WTC11 (cell line): ENCODE results near the gene SYK. TPM values are rescaled to one million over a fixed set of nuclear protein-coding genes. Genes with fewer than 3 reads are reported as not detected.

Experiments used
- ATAC-seq: fragments of 200-7000 bp; cut with Tn5 transposase; 2 replicates; pipeline ENCODE4 v1.10.0; 2021; ENCODE audit warnings: mild to moderate bottlenecking, moderate library complexity
- CTCF ChIA-PET: fragments of 300-600 bp; sonication (Branson Sonifier 250); formaldehyde crosslinking; loops from one replicate; lab custom pipeline; 2021; ENCODE audit warnings: antibody characterized with exemption; lab: Charles Lee
- POLR2A ChIA-PET: fragments of 350-600 bp; sonication (Branson Sonifier 250); formaldehyde crosslinking; loops from one replicate; lab custom pipeline; 2021; ENCODE audit warnings: antibody characterized with exemption; lab: Charles Lee
- DNase-seq: peaks from one replicate; pipeline ENCODE4 v3.0.0; 2021; ENCODE audit warnings: low spot score
- H3K27ac Mint-ChIP-seq: 2 replicates; pipeline ENCODE4 v1.8.0; 2021; ENCODE audit warnings: mixed read lengths
- H3K27me3 Mint-ChIP-seq: 2 replicates; pipeline ENCODE4 v1.8.0; 2021; ENCODE audit warnings: low read depth, mild to moderate bottlenecking, moderate library complexity, mixed read lengths
- H3K36me3 Mint-ChIP-seq: 2 replicates; pipeline ENCODE4 v1.8.0; 2021; ENCODE audit warnings: mixed read lengths
- H3K4me1 Mint-ChIP-seq: 2 replicates; pipeline ENCODE4 v1.8.0; 2022; ENCODE audit warnings: mixed read lengths
- H3K4me3 Mint-ChIP-seq: 2 replicates; pipeline ENCODE4 v1.8.0; 2021; ENCODE audit warnings: mild to moderate bottlenecking, moderate library complexity, mixed read lengths
- H3K9me3 Mint-ChIP-seq: 2 replicates; pipeline ENCODE4 v1.8.0; 2021; ENCODE audit warnings: mixed read lengths
- CREB1 ChIP-seq: sonication (generic); formaldehyde crosslinking; IDR thresholded peaks from 2 replicates; pipeline ENCODE4 v1.8.0; 2023; ENCODE audit warnings: mild to moderate bottlenecking, missing genetic modification reagents
- FOXJ3 ChIP-seq: sonication (generic); formaldehyde crosslinking; IDR thresholded peaks from 2 replicates; pipeline ENCODE4 v1.9.0; 2021; ENCODE audit warnings: missing genetic modification reagents, mild to moderate bottlenecking, borderline replicate concordance
- FOXK1 ChIP-seq: sonication (generic); formaldehyde crosslinking; IDR thresholded peaks from 2 replicates; pipeline ENCODE4 v1.8.0; 2022; ENCODE audit warnings: mild to moderate bottlenecking, moderate library complexity, missing genetic modification reagents
- FOXP1 ChIP-seq: sonication (generic); formaldehyde crosslinking; IDR thresholded peaks from 2 replicates; pipeline ENCODE4 v1.8.0; 2022; ENCODE audit warnings: missing genetic modification reagents, mild to moderate bottlenecking, moderate library complexity, borderline replicate concordance
- GRHL2 ChIP-seq: fragments of 250-450 bp; sonication (Bioruptor Pico); IDR thresholded peaks from 2 replicates; pipeline ENCODE4 v1.8.0; 2022; ENCODE audit warnings: mild to moderate bottlenecking, moderate library complexity; ENCODE audit not compliant: insufficient replicate concordance, severe bottlenecking
- NFYB ChIP-seq: sonication (generic); formaldehyde crosslinking; conservative IDR thresholded peaks from 2 replicates; pipeline ENCODE4 v1.8.0; 2022; ENCODE audit warnings: low read depth, missing genetic modification reagents
- RELA ChIP-seq: sonication (generic); formaldehyde crosslinking; IDR thresholded peaks from 2 replicates; pipeline ENCODE4 v1.8.1; 2022; ENCODE audit warnings: missing genetic modification reagents, mild to moderate bottlenecking, borderline replicate concordance
- RORB ChIP-seq: fragments of 250-450 bp; sonication (Bioruptor Pico); IDR thresholded peaks from 2 replicates; pipeline ENCODE4 v1.9.0; 2021; ENCODE audit warnings: mild to moderate bottlenecking
- SOX15 ChIP-seq: fragments of 250-450 bp; sonication (Bioruptor Pico); IDR thresholded peaks from 2 replicates; pipeline ENCODE4 v1.9.0; 2021; ENCODE audit warnings: mild to moderate bottlenecking
- TEAD1 ChIP-seq: sonication (generic); formaldehyde crosslinking; IDR thresholded peaks from 2 replicates; pipeline ENCODE4 v1.8.0; 2022; ENCODE audit warnings: mild to moderate bottlenecking, missing genetic modification reagents
- TP53 ChIP-seq: sonication (generic); formaldehyde crosslinking; IDR thresholded peaks from 2 replicates; pipeline ENCODE4 v1.8.1; 2023; ENCODE audit warnings: mild to moderate bottlenecking, missing genetic modification reagents
- ZNF121 ChIP-seq: sonication (generic); formaldehyde crosslinking; IDR thresholded peaks from 2 replicates; pipeline ENCODE4 v1.8.0; 2023; ENCODE audit warnings: missing genetic modification reagents
- ZNF138 ChIP-seq: sonication (generic); formaldehyde crosslinking; conservative IDR thresholded peaks from 2 replicates; pipeline ENCODE4 v1.8.1; 2022; ENCODE audit warnings: mild to moderate bottlenecking, moderate library complexity, missing genetic modification reagents
- ZNF219 ChIP-seq: sonication (generic); formaldehyde crosslinking; IDR thresholded peaks from 2 replicates; pipeline ENCODE4 v1.8.0; 2023; ENCODE audit warnings: missing genetic modification reagents, mild to moderate bottlenecking, borderline replicate concordance
- ZNF232 ChIP-seq: sonication (generic); formaldehyde crosslinking; IDR thresholded peaks from 2 replicates; pipeline ENCODE4 v1.8.0; 2022; ENCODE audit warnings: mild to moderate bottlenecking, missing genetic modification reagents
- total RNA-seq: library from RNA; stranded (reverse); gene quantifications from 3 replicates; pipeline ENCODE4 v1.2.3, GENCODE V29; 2021
- TF ChIP-seq, protein P1 (sequence below): sonication (generic); formaldehyde crosslinking; IDR thresholded peaks from 2 replicates; pipeline ENCODE4 v1.8.0; 2023; ENCODE audit warnings: missing genetic modification reagents, mild to moderate bottlenecking, borderline replicate concordance
- TF ChIP-seq, protein P2 (sequence below): sonication (generic); formaldehyde crosslinking; IDR thresholded peaks from 2 replicates; pipeline ENCODE4 v1.8.0; 2023; ENCODE audit warnings: mild to moderate bottlenecking, missing genetic modification reagents
- TF ChIP-seq, protein P3 (sequence below): sonication (generic); formaldehyde crosslinking; conservative IDR thresholded peaks from 2 replicates; pipeline ENCODE4 v1.8.1; 2022; ENCODE audit warnings: mild to moderate bottlenecking, missing genetic modification reagents
- TF ChIP-seq, protein P4 (sequence below): sonication (generic); formaldehyde crosslinking; IDR thresholded peaks from 2 replicates; pipeline ENCODE4 v1.8.1; 2023; ENCODE audit warnings: mild to moderate bottlenecking, missing genetic modification reagents
- TF ChIP-seq, protein P5 (sequence below): sonication (generic); formaldehyde crosslinking; IDR thresholded peaks from 2 replicates; pipeline ENCODE4 v1.8.1; 2023; ENCODE audit warnings: mild to moderate bottlenecking, missing genetic modification reagents, moderate library complexity

Gene SYK
- total RNA-seq, 1 experiment from 2014 or later: 7.4 TPM

DNA sequence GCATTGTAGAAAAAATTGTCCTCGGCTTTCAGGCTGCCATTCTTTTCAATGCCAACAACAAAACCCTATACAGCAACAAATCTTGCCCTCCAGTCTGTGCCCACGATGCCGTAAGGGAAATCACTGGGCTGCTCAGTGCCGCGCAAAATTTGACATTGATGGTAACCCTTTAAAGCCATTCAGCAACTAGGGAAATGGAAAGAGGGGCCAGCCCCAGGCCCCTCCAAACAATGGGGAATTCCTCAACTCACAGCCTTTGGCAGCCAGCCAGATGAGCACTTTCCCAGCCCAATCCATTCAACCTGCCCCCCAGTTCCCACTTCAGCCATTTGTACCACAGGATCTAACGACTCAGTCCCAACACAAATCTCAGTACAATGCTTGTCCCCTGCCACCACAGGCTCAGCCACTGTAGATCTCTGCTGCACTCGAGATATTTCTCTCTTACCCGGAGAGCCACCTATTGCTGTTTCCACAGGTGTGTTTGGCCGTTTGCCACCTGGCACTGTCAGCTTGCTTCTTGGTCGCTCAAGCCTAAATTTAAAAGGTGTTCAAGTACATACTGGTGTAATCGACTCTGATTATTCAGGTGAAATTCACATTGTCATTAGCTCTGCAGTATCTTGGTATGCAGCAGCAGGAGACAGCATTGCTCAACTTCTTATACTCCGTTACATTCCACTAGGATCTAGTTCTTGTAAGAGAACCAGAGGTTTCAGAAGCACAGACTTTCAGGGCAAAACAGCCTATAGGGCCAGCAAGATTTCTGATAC, 103.3 kb downstream of the SYK start:
- TF ChIP-seq, protein P1, sequence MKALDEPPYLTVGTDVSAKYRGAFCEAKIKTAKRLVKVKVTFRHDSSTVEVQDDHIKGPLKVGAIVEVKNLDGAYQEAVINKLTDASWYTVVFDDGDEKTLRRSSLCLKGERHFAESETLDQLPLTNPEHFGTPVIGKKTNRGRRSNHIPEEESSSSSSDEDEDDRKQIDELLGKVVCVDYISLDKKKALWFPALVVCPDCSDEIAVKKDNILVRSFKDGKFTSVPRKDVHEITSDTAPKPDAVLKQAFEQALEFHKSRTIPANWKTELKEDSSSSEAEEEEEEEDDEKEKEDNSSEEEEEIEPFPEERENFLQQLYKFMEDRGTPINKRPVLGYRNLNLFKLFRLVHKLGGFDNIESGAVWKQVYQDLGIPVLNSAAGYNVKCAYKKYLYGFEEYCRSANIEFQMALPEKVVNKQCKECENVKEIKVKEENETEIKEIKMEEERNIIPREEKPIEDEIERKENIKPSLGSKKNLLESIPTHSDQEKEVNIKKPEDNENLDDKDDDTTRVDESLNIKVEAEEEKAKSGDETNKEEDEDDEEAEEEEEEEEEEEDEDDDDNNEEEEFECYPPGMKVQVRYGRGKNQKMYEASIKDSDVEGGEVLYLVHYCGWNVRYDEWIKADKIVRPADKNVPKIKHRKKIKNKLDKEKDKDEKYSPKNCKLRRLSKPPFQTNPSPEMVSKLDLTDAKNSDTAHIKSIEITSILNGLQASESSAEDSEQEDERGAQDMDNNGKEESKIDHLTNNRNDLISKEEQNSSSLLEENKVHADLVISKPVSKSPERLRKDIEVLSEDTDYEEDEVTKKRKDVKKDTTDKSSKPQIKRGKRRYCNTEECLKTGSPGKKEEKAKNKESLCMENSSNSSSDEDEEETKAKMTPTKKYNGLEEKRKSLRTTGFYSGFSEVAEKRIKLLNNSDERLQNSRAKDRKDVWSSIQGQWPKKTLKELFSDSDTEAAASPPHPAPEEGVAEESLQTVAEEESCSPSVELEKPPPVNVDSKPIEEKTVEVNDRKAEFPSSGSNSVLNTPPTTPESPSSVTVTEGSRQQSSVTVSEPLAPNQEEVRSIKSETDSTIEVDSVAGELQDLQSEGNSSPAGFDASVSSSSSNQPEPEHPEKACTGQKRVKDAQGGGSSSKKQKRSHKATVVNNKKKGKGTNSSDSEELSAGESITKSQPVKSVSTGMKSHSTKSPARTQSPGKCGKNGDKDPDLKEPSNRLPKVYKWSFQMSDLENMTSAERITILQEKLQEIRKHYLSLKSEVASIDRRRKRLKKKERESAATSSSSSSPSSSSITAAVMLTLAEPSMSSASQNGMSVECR (CRISPR knock-in tag): no peak
- TF ChIP-seq ZNF232 (CRISPR knock-in tag): no peak
- TF ChIP-seq, protein P2, sequence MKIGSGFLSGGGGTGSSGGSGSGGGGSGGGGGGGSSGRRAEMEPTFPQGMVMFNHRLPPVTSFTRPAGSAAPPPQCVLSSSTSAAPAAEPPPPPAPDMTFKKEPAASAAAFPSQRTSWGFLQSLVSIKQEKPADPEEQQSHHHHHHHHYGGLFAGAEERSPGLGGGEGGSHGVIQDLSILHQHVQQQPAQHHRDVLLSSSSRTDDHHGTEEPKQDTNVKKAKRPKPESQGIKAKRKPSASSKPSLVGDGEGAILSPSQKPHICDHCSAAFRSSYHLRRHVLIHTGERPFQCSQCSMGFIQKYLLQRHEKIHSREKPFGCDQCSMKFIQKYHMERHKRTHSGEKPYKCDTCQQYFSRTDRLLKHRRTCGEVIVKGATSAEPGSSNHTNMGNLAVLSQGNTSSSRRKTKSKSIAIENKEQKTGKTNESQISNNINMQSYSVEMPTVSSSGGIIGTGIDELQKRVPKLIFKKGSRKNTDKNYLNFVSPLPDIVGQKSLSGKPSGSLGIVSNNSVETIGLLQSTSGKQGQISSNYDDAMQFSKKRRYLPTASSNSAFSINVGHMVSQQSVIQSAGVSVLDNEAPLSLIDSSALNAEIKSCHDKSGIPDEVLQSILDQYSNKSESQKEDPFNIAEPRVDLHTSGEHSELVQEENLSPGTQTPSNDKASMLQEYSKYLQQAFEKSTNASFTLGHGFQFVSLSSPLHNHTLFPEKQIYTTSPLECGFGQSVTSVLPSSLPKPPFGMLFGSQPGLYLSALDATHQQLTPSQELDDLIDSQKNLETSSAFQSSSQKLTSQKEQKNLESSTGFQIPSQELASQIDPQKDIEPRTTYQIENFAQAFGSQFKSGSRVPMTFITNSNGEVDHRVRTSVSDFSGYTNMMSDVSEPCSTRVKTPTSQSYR: no peak
- TF ChIP-seq, protein P3, sequence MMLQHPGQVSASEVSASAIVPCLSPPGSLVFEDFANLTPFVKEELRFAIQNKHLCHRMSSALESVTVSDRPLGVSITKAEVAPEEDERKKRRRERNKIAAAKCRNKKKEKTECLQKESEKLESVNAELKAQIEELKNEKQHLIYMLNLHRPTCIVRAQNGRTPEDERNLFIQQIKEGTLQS (CRISPR knock-in tag): no peak
- TF ChIP-seq, protein P4, sequence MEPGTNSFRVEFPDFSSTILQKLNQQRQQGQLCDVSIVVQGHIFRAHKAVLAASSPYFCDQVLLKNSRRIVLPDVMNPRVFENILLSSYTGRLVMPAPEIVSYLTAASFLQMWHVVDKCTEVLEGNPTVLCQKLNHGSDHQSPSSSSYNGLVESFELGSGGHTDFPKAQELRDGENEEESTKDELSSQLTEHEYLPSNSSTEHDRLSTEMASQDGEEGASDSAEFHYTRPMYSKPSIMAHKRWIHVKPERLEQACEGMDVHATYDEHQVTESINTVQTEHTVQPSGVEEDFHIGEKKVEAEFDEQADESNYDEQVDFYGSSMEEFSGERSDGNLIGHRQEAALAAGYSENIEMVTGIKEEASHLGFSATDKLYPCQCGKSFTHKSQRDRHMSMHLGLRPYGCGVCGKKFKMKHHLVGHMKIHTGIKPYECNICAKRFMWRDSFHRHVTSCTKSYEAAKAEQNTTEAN (CRISPR knock-in tag): no peak
- TF ChIP-seq NFYB (CRISPR knock-in tag): no peak
- TF ChIP-seq ZNF121 (CRISPR knock-in tag): no peak
- no peak for TF ChIP-seq RORB (CRISPR knock-in tag)
- no peak for TF ChIP-seq TP53
- Mint-ChIP-seq H3K27ac (no peak overlapping the region), H3K4me3 (no peak overlapping the region), H3K36me3 (peaks cover 7% of the 10 kb centered on the region; the same call in 1 of the 2 replicates), H3K4me1 (peaks cover 11% of the 10 kb centered on the region; the same call in 1 of the 2 replicates), H3K9me3 (peaks cover 33% of the 10 kb centered on the region), H3K27me3 (no peaks in the 10 kb centered on the region)
- CTCF ChIA-PET: interaction anchor here (0.7 kb wide), 1 partner anchor 10 kb away, joined by 3 read pairs; no protein-coding TSS in a partner anchor
- no peak for ATAC-seq
- POLR2A ChIA-PET: no interaction called here
- DNase-seq: no peak

DNA sequence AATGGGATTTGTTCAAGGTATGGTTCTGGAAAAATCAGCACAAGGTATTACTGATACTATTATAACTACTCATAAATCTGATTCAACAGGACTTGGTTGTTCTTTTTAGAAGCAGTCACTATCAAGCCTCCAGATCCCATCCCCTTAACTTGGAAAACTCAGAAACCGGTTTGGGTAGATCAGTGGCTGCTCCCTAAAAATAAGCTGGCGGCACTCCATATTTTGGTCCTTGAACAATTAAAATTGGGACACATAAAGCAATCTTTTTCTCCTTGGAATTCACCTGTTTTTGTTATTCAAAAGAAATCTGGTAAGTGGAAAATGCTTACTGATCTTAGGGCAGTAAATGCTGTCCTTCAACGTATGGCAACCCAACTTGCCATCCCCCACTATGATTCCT, 104.2 kb downstream of the SYK start:
- Mint-ChIP-seq H3K27me3 (no peaks in the 10 kb centered on the region), H3K9me3 (peaks cover 33% of the 10 kb centered on the region), H3K36me3 (peaks cover 7% of the 10 kb centered on the region; the same call in 1 of the 2 replicates), H3K4me3 (no peak overlapping the region), H3K27ac (no peak overlapping the region), H3K4me1 (peaks cover 8% of the 10 kb centered on the region; the same call in 1 of the 2 replicates)
- DNase-seq: no peak
- ATAC-seq: no peak
- POLR2A ChIA-PET: no interaction called here
- CTCF ChIA-PET: interaction anchor here (0.7 to 1.3 kb wide), 2 partner anchors 8 to 9 kb away, joined by 3 read pairs; no protein-coding TSS in a partner anchor
- TF ChIP-seq FOXJ3 (CRISPR knock-in tag): no peak
- TF ChIP-seq, protein P1 (CRISPR knock-in tag): no peak
- TF ChIP-seq ZNF138 (CRISPR knock-in tag): no peak
- TF ChIP-seq SOX15 (CRISPR knock-in tag): no peak
- no peak for TF ChIP-seq CREB1 (CRISPR knock-in tag)
- no peak for TF ChIP-seq FOXP1 (CRISPR knock-in tag)
- no peak for TF ChIP-seq TEAD1
- TF ChIP-seq ZNF219 (CRISPR knock-in tag): no peak
- TF ChIP-seq ZNF232 (CRISPR knock-in tag): no peak
- no peak for TF ChIP-seq FOXK1 (CRISPR knock-in tag)
- TF ChIP-seq, protein P5, sequence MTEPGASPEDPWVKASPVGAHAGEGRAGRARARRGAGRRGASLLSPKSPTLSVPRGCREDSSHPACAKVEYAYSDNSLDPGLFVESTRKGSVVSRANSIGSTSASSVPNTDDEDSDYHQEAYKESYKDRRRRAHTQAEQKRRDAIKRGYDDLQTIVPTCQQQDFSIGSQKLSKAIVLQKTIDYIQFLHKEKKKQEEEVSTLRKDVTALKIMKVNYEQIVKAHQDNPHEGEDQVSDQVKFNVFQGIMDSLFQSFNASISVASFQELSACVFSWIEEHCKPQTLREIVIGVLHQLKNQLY (CRISPR knock-in tag): no peak
- TF ChIP-seq TP53: no peak
- no peak for TF ChIP-seq GRHL2
- TF ChIP-seq RELA (CRISPR knock-in tag): no peak
